GM19455 (cell line): Measurements from ENCODE around the gene C14orf132.

Experiments used
- ATAC-seq: cut with Tn5 transposase; IDR thresholded peaks from one replicate; pipeline ENCODE4 v1.9.1; 2021; ENCODE audit not compliant: unreplicated experiment

C14orf132 gene

DNA sequence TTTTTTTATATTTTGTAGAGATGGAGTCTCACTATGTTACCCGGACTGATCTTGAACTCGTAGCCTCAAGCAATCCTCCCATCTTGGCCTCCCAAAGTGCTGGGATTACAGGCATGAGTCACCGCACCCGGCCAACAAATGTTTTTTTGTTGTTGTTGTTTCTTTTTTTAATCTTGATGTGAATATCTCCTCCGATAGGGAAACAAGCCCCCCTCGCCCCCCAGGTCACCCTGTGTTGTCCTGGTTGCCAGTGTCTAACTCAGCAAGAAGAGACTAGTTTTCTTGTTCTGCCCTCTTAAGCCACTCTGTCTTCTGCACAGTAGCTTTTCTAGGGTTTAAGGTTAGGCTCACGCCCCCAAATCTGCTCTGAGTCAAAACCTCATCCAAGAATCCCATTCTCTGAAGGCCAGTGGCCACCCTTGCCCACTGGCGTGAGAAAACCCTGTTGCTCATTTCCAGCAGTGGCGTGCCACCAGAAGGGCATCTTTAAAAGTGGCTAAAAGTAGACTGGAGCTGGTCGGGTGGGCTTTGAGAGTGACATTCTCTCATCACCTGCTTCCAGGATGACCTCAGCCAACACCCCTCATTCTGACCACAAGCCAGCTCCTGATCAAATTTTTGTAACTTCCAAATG is 42.7 kb downstream of the C14orf132 start:
- ATAC-seq = no peak

DNA sequence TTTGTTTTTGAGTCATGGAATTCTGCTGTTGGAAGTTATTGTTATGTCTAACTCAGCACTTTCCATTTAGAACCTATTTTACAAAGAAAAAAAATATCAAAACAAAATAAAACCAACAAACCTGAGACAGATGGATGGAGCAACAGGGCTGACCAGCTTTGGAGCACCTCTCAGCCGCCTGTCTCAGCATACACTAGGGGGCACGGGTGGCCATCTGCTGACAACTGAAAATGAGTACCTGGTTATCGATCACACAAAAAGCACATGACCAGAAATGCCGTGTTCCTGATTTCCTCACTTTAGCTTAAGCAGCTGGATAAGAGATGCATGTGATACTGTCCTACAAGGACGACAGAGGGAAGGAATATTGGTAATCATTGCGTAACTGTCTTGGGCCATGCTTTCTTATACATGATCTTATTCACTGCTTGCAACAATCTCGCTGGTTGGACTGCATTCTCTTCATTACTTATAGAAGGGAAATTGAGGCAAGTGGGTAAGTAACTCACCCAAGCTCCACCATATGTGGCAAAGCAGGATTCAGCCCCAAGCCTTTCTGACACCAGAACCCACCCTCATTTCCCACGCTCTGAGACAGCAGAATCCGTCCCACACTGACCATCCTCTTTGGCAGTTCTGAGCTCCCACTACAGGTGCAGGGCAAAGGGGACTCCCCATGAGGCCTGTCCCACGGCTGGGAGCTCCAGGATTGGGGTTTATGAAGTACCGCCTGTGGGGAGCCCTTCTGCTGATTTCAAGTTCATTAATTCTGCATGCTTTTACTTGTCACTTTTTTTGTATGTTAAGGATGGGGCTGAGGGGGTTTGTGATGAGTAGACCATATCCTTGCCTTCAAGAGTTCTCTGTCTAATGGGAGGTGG is 43.5 kb downstream of the C14orf132 start:
- ATAC-seq = no peak

DNA sequence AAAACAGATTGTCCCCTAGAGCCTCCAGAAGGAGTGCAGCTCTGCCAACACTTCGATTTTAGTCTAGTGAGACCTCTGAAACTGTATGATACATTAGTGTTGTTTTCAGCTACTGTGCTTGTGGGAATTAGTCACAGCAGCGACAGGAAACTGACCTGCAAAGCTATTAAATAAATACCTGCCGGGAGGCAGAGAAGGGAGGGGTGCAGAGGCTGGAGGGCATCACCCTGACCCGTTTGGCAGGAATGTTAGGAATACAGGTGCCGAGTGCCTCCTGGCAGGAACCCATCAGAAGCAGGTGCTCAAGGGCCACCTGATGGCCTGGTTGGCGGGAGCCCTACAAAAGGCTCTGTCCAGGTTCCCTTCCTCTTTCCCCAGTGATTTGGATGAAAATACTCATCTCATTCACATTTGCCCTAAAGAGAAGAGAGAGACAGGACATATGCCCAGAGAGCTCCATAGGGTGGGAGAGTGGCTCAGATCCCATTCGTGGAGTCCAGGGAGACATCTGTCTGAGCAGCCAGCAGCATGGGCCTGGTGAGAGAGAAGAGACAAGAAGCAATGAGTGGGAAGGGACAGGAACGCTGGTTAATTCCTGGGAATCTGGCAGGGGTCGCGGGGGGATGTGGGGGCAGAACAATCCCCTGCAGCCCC is 44.6 kb downstream of the C14orf132 start:
- no peak for ATAC-seq

DNA sequence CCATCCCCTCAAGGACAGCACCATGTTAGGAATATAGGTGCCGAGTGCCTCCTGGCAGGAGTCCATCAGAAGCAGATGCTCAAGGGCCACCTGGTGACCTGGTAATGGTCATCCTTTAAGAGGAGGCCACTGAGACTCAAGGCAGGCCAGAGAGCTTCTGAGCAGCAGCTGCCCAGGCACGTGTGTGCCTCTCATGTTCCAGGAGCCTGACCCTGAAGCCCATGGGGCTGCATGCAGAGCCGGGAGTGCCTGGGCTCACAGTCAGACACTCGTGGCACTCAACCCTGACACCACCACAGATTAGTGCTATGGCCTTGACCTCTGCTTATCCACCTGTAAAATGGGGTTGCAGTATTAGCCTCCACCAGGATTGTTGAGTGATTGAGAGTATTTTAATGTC is 45.6 kb downstream of the C14orf132 start:
- ATAC-seq = no peak

DNA sequence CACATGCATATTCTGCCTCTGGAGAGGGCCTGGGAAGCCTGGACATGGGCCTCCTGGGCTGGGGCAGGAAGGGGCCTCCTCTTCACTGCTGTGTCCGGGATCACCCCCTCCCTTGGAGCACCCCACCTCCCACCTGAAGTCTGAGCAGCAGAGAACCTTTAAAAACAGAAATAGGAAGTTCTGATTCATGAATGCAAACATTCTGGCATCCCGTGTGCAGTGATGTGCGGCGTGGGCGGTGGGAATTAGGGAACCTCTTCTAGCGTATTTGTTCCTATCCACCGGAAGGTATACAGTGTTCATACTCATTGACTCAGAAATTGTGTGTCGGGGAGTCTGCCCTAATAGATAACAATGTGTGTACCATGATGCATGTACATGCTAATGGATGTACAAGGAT is 46.2 kb downstream of the C14orf132 start:
- ATAC-seq = no peak

DNA sequence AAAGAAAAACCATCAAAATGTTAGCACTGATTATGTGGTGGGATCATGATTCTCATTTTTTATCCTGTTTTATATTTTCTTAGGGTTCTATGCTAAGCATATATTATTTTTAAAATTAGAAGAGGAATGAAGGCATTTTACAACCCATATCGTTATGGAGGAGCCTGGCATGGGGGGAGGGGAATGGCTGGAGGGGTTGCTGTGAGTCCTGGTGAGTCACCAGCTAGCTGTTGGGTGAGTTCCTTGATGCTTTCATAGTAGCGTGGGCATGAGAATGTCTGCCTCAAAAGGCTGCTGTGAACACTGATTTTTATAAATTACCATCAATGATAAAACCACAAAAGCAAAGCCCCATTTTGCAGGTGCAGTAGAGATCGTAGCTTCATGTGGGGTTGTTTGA is 46.9 kb downstream of the C14orf132 start:
- no peak for ATAC-seq

DNA sequence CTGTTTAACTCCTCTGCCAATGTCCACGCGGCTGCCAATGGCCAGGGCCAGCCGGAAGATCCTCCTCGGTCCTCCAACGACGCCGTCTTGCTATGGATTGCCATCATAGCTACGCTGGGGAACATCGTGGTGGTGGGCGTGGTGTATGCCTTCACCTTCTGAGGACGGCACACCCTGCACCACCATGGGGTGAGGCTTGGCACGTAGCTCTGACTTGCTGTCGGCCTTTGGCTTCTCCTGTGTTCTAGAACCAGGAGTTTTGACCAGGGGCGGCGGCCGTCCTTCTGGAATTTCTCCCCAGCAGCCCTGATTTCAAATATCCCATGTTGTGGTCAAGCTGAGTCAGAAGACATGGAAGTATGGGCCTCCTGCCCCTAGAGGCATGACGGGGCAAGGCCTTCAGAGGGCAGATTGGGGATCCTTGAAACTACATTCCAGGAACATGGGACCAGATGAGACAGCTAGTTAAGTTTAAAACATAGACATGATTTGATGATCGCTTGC is 47.5 kb downstream of the C14orf132 start:
- no peak for ATAC-seq

DNA sequence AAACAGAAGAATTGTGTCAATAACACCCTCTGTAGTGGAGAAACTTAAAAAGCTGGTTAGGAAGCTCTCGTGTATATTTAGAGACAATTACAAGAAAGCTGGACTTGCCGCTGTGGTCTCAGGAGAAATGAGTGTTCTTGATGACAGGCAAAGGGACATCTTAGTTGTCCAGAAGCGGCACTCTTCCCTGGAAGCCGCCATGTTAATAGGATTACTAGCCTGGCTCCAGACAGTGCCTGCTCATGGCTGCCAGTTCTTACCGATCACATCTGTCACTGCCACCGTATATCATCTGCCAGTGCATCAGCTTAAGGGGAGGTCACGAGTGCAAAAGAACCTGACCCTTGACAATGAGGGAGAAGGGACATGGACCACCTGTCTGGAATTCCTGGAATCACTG is 48.9 kb downstream of the C14orf132 start:
- ATAC-seq = no peak

DNA sequence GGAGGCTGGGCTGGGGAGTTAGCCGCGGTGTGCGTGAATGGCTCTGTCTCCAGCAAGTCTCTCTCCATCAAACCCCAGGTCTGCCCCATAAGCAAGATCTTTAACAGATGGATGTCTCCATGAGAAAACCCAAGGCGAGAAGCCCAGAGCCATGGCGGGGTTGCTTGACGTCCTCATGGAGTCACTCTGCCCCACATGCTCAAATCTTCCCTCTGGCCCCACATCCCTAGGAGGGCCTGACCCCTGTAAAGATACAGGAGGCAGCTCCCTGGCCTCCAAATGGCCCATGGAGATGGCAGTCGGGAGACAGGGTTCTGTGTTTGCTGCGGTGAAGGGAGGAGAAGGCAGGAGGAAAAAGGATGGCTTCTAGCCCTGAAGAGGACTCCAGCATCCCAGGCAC is 49.3 kb downstream of the C14orf132 start:
- ATAC-seq = no peak

DNA sequence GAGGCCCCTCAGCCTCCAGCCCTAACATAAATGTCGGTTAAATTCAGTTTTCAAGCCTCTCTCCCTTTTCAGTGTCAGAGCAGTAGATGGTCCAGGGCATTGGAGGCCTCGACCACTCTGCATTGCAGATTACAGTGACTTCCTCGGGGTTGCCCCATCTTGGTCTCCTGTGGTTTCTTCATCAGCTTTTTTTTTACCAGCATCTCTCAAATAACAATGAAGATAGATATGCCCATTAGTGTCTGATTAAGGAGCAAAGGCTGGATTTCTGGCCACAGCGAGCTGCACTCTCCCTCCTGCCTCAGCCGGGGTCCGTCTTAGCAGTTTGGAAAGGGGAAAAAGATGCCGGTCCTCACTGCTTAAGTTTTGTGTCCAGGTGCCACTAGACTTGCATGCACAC is 49.7 kb downstream of the C14orf132 start:
- no peak for ATAC-seq

DNA sequence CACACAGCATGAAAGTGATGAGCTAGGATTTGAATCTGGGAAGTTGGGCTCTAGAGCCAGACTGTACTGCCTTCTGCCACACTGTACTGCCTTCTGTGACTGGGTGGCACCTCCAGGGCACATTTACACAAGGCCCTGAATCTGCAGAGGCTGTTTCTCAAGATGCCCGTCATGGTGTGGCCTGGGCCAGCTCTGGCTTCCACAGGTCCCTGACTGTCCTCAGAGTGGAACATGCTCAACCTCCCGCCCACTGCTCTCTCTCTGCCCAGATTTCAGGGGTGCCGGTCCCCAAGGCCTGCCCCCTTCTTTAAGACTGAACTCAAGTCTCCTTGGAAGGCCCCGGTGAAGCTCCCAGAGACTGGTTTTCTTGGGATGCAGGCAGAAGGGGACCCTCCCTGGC is 50.2 kb downstream of the C14orf132 start:
- no peak for ATAC-seq

DNA sequence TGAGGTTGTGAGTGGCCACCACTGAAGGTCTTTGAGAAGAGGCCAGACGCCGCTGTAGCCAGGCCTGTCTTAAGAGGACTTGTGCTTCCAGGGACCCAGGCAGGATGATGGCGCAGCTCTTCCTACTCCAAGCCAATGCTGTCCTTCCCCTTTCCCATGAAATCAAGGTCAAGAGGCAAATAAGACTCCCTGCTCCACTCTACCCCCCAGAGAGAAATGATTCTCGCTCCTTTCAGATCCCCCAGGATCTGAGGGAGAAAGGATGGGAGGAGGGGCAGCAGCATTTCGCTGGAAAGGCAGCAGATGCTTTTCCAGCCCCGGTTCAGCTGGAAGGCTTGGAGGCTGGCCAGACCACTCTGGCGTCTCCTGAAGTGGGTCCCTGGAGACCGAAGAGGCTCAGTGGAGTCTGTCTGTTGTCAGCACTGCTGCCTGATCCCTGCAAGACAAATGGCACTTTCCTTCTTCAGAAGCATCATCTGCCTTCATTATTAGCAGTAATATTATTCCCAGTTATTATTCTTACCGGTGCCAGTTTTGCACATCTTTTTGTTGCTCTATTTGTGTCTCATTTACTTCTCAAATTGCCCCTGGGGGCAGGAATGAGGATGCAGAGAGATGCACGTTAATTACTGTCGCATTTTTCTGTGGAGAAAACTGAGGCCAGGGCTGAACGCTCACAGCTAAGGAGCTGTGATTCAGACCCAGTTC is 51.4 kb downstream of the C14orf132 start:
- ATAC-seq = no peak

DNA sequence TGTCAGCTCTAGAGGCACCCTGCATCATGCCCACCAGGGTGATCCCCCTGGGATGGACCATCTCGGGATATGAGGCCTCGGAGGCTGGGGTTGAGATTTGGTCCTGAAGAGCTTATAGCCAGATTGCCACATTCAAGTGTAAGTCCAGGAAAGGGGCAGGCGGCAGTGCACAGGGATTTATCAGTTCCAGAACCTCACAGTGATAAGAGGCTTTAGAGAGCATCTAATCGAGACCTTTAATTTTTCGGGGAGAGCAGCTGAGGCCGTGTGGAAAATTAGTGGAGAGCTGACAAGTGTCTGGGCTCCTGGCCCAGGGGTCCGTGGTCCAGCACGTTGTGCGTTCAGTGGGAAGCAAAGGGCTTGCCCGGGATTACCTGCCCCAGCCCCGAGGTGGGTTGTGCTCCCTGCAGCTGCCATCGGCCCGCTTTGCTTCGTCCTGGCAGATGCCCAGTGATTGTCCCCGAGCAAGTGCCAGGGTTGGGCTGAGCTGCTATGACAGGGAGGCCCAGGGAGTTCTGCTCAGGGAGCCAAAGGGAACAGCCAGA is 52.1 kb downstream of the C14orf132 start:
- ATAC-seq = no peak

DNA sequence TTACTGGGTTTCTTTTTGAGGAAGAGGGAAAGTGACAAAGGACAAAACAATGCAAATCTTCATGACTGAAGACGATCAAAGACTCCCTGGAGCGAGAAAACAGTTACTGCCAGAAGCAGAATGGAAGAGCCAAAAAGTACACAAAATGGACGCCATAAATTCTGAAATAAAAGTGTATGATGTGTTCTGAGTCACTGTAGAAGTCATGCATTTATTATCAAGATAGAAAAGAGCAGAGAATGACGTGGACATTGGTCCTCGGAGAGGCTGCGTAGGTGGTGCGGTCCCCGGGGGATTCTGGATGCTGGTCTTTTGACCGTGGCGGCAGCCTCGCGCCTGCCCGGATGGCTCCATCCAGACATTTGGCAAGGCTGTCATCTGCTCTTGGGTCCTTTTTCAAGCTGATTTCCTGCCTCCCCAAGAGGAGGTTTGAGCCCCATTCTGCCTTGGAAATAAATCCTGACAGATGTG is 52.8 kb downstream of the C14orf132 start:
- no peak for ATAC-seq

DNA sequence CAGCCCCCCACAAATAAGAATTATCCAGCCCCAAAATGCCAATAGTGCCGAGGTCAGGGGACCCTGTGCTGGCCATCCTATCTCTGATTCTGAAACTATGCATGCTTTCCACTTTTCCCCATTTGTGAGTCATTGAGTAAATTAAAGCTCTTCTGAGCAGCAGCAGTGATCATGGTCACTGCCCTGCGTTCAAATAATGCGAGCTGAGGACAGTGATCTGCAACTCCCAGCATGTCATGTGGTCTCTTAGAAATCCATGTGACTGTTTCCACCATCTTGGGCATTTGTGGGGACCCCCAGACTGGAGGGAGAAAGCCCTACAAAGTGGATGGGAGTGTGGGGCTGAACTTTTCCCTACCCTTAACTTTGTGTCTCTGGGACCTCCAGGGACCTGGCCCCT is 53.8 kb downstream of the C14orf132 start:
- no peak for ATAC-seq

DNA sequence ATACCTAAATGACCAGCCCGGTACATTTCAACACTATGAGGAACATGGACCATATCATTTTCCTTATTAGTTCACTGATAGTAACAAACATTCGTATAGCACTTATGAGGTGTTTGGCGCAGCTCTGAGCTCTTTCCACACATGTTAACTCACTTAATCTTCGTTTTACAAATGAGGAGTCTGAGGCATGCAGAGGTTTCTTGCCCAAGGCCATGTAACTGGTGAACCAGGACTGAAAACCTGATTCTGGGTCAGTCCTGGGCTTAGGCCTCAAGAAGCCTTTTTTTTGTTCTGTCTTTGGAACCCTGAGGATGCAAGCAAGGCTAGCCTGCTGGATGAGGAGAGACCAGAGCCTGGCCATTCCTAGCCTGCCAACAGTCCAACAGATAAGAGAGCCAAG is 55.0 kb downstream of the C14orf132 start:
- ATAC-seq = no peak

DNA sequence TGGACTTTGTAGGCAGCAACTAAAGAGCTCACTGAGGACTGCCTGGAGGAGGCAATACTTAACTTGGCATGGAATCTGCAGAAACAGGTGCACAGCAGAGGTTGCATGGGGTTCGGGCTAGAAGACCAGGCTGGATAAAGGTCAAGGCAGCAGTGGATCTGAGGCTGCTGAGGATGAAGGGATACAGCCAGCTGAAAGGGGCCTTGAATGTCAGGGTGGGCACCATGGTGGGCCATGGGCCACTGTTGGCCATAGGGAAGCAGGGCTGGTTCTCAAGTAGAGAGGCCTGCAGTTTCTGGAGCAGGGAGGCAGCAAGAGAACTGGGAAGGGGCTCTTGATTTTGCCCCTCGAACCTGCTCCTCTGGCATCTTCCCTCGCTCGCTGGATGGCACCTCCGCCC is 55.5 kb downstream of the C14orf132 start:
- no peak for ATAC-seq

DNA sequence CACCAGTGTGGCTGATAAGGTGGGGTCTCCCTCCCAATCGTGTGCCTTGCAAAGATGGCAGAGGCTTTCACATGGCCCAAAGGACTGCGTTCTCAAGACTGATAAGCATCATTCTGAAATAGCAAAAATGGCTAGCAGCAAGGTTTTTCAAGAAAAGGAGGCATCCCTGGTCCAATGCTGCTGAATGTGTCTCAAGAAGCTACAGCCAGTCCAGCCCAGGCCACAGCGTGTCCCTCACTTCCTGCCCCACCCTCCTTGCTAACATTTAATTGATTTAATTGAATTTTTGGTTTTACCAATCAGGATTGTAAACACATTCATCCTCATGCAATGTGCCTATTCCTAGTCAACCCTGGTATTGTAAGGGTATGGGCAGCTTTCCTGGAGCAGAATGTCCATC is 55.9 kb downstream of the C14orf132 start:
- no peak for ATAC-seq

DNA sequence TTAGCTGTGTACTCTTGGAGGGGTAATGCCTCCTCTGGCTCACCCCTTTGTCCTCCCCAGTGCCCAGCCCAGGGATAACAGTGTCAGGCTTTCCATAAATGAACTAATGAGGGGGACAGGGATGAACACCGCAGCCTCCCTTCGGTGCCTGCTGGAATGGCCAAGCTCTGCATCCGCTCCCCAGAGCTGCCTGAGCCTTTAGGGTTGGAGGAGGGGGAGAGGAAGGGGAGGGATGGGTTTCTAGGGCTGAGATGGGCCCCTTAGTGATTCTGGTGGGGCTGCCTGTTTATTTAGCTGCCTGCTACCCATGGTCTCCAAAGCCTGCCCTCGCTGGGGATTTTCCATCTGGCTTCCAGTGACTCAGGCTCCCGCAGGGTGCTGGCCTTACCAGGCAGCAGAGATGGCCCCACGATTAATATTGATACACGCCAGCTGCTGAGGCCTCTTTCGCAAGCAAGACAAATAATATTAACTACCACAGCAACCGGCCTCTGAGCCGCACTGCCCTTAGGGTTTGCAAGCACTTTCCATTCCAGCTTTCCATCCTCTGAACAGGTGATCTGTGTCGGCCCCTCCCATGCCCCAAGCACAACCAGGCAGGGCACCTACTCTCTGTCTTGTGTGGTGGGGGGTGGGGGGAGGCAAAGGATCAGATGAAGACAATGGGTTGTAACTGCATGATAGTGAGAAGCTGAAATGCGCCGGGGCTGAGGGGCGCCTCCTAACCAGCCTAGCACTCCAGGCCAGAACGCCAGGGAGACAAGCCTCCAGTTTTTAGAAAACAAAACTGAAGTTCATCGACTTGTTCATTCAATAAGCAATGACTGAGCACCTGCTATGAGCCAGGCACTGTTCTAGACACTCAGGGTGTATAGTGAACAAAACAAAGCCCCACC is 56.7 kb downstream of the C14orf132 start:
- ATAC-seq = no peak
